ENCODE measurements around the gene METTL17. TPM values are rescaled to one million over a fixed set of nuclear protein-coding genes. Genes with fewer than 3 reads are reported as not detected.

METTL17 gene
- total and polyA plus RNA-seq, 2 of the 13 experiments (the other 11 are each of a cell fraction or from before 2014, with no cell fraction given): 122 to 199 TPM

DNA sequence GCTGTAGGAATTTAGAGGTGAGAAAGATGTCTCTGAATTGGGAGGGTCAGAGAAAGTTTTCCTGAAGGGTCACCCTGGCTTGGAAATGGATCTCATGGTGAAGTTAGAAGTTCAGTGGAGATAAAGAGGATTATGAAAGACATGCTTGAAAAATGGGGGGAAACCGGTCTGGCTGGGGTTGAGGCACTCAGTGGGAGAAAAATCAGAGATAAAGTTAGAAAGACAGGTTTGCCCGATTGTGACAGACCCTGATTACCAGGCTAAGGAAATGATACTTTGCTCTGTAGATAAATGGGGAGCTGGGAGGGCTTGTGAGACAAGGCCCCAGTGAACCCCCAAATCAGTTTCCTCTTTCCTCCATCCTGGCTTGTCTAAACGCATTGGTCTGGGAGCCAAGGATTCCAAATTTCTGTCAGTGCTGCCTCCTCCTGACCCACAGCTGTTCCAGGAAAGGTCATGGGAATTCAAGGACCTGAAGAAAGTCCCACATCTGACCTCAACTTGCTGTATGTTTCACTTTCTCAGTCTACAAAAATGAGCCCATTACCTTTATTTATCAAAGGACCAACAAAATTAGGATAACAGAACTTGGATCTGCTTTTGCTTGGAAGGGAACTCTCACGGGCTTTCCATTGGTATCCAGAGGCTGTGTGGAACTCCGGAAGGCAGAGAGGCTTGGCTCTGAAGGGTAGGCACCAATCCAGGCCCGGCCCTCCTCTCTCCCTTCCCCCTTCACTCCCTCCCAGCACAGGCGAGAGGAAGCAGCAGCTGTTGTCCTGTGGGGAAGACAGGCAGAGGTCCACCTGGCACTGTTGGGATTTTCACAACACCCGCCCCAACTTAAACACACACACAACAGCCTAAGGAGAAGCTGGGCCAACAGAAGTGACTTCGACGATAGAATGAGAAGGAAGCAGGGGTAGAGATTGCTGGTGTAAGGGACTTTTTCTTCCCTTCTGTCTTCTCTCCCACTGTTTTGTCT lies 49.0 kb downstream of the METTL17 start (continued):
- TF ChIP-seq PRDM10 (CRISPR knock-in tag; IDR thresholded peaks at IDR 0.05; ENCODE audit: low read depth) (0 out of 2 replicates have a peak, but pooled peaks have one; percentile 34), KDM2A (CRISPR knock-in tag; IDR thresholded peaks at IDR 0.05; ENCODE audit: borderline replicate concordance, low read depth) (0 out of 2 replicates have a peak, but pooled peaks have one; percentile 49), ZNF343 (CRISPR knock-in tag; IDR thresholded peaks at IDR 0.05) (0 out of 2 replicates have a peak, but pooled peaks have one; percentile 20), ETV5 (CRISPR knock-in tag; IDR thresholded peaks at IDR 0.05; ENCODE audit: borderline replicate concordance) (peak; percentile 52; the same call in 1 of the 2 replicates), ZNF350 (CRISPR knock-in tag; IDR thresholded peaks at IDR 0.05; ENCODE audit: borderline replicate concordance, low read depth) (peak; percentile 80; the same call in 1 of the 2 replicates), ZNF12 (CRISPR knock-in tag; IDR thresholded peaks at IDR 0.05) (peak; percentile 56; the same call in 1 of the 2 replicates), ZNF253 (CRISPR knock-in tag; IDR thresholded peaks at IDR 0.05; ENCODE audit: borderline replicate concordance) (no peak), RFXAP (CRISPR knock-in tag; IDR thresholded peaks at IDR 0.05; ENCODE audit: borderline replicate concordance) (0 out of 2 replicates have a peak, but pooled peaks have one; percentile 61), ZFX (CRISPR knock-in tag; IDR thresholded peaks at IDR 0.05; ENCODE audit: low read depth) (peak; percentile 76), THAP9 (CRISPR knock-in tag; IDR thresholded peaks at IDR 0.05; ENCODE audit: borderline replicate concordance) (peak; percentile 57; the same call in 1 of the 2 replicates)
- TF ChIP-seq, protein P1, sequence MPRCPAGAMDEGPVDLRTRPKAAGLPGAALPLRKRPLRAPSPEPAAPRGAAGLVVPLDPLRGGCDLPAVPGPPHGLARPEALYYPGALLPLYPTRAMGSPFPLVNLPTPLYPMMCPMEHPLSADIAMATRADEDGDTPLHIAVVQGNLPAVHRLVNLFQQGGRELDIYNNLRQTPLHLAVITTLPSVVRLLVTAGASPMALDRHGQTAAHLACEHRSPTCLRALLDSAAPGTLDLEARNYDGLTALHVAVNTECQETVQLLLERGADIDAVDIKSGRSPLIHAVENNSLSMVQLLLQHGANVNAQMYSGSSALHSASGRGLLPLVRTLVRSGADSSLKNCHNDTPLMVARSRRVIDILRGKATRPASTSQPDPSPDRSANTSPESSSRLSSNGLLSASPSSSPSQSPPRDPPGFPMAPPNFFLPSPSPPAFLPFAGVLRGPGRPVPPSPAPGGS (CRISPR knock-in tag; IDR thresholded peaks at IDR 0.05): 0 out of 2 replicates have a peak, but pooled peaks have one; percentile 33
- TF ChIP-seq, protein P2, sequence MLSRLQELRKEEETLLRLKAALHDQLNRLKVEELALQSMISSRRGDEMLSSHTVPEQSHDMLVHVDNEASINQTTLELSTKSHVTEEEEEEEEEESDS (CRISPR knock-in tag; IDR thresholded peaks at IDR 0.05; ENCODE audit: borderline replicate concordance): no peak
- TF ChIP-seq, protein P3, sequence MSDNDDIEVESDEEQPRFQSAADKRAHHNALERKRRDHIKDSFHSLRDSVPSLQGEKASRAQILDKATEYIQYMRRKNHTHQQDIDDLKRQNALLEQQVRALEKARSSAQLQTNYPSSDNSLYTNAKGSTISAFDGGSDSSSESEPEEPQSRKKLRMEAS (IDR thresholded peaks at IDR 0.05): peak; percentile 48; the same call in 1 of the 2 replicates

All from HepG2 (cell line).